Stimulated activated CD4-positive, alpha-beta T cell treated with anti-CD3 and anti-CD28 coated beads, Interleukin-15, amount 100 ng/mL, for 24 hours (primary cell): Measurements from ENCODE around the gene POLR1H.
A peak's percentile ranks its signal among the peaks of the same experiment; 100 is the strongest.

ENCODE experiments used
- DNase-seq: peaks from one replicate; pipeline ENCODE4 v3.0.0-alpha.2; 2020

The POLR1H gene

GRCh38 chr6:30062471-30063178 lies 1.6 kb downstream of the POLR1H start:
- DNase-seq, result no peak

GRCh38 chr6:30063315-30063714 lies 2.2 kb downstream of the POLR1H start:
- DNase-seq, result no peak

- no peak for DNase-seq
Observed at GRCh38 chr6:30066082-30066481, 5.0 kb downstream of the POLR1H start.

- peak; percentile 99 for DNase-seq
Observed at GRCh38 chr6:30066577-30067459, 5.8 kb downstream of the POLR1H start, which contains the start of gene PPP1R11. Gene PPP1R11, plus strand, starts transcription at chr6:30067198. Its CDS starts 213 bp downstream, at chr6:30067411.

- no peak for DNase-seq
Observed at GRCh38 chr6:30067460-30068139, 6.5 kb downstream of the POLR1H start.

GRCh38 chr6:30071081-30071818 lies 10.2 kb downstream of the POLR1H start:
- DNase-seq, result peak; percentile 18

- DNase-seq, result no peak
Observed at GRCh38 chr6:30071858-30072257, 10.8 kb downstream of the POLR1H start.

DNA sequence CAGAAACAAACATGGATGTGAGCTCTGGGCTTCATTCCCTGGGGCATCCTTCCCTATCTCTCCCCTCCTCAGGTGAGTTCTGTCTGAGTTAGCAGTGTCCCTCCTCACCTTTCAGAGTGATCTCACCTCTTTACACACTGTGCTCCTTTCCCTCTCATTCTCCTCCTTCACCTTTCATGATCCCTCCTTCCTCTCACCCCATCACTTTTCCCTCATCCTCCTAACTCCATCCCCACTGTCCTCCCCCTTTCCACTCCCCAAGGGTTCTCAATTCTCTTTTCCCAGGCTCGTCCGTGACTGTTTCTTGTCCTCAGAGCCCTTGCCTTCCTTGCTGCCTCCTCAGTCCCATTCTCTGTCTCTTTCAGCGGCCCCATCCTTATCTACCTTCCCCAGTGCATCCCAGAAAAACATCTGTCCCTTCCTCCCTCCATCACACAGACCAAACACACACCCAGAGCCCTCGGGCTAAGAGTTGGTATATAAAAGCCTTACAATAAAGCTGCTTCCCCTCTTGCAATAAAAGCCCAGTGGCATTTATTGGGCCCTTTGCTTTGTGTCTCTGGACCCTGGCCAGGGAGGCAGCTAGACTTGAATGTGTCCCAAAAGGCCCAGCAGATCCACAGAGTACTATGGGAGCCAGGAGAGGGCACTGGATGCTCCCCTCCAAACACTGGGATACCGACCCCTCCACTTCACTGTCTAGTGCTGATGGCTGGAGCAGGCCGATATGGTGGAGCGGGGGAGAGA lies 12.6 kb downstream of the POLR1H start:
- no peak for DNase-seq

DNA sequence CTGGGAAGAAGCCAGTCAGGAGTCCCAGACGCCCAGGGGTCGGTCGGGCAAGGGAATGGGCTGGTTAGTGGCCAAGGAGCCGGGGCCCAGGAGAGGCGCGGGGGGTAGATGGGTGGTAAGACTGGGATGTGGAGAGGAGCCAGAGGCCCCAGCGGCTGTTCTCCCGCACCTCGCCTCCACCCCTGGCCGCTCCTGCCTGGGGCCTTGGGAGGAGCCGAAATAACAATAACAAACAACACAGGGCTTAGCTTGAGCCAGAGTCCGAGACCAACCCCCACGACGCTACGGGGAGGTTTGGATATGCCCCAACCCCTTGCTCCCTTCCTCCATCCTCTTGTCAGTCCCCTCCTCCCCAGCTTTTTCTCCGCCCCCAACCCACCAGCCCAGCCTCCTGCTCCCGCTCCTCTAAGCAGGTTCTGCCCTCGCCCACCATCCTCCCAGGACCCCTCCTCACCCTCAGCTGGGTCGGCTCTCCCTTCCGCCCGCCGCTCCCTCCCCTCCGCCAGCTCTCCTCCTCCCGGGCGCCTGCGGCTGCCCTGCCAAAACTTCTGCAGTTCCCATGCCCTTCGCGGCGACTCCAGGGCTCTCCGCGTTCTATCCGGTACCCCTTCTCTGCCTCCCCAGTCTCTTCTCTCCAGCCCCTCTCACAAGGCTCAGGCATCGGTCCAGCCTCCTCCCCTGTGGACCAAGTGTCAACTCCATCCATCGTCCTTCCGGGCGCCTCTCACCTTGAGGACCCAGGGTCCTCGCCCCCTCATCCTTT lies 13.4 kb downstream of the POLR1H start:
- DNase-seq, result peak; percentile 14

- peak; percentile 25 for DNase-seq
Observed at GRCh38 chr6:30075094-30075789, 14.2 kb downstream of the POLR1H start, which contains the start of gene RNF39. Gene RNF39, minus strand, starts transcription at chr6:30075769. Its CDS starts 184 bp downstream, at chr6:30075585.

DNA sequence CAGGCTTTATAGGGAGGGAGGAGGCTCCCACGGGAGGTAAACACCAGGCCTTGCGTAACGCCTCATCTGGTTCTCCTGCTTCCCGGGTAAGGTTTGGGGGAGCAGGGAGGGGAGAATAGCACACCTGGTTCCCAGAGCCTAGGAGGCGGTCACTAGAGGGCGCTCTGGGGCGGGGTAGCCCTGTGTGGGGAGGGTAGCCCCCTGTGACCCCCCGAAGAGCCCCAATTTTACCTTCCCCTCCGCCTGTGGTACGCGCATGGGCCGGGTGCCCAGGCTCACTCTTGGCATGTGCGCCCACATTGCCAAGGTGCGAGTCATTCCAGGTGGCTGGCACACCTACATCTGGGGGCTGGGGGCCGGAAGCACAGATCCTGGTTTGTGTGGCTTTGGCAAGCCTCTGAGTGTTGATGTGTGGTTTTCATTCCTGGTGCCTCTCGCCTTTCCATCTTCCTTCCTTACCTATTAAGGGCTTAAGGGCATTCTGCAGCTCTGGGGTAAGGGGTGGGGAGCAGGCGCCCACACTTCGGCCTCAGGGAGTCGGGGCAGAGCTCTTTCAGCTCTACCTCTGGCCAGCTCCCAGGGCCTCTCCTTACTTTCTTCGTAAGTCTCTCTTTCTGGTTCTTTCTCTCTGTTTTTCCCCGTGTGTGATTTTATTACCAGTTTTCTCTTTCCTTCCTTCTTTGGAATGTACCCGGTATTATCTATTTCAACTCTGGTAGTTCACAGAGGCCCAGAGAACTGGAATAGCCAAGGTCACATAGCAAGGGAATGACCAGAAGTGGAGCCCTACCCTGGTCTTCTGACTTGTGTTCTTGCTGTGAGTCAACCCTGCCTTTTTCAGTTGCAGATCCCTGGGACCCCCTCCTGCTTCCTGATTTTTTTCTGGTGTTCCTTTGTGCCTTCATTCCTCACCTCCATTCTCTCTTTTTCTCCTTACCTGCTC lies 15.0 kb downstream of the POLR1H start:
- DNase-seq, result peak; percentile 31

- no peak for DNase-seq
Observed at GRCh38 chr6:30077218-30077617, 16.2 kb downstream of the POLR1H start.

GRCh38 chr6:30087876-30088275 lies 26.8 kb downstream of the POLR1H start:
- DNase-seq, result no peak

- DNase-seq, result no peak
Observed at GRCh38 chr6:30091577-30092381, 30.7 kb downstream of the POLR1H start.

GRCh38 chr6:30092852-30093543 lies 31.9 kb downstream of the POLR1H start:
- no peak for DNase-seq

DNA sequence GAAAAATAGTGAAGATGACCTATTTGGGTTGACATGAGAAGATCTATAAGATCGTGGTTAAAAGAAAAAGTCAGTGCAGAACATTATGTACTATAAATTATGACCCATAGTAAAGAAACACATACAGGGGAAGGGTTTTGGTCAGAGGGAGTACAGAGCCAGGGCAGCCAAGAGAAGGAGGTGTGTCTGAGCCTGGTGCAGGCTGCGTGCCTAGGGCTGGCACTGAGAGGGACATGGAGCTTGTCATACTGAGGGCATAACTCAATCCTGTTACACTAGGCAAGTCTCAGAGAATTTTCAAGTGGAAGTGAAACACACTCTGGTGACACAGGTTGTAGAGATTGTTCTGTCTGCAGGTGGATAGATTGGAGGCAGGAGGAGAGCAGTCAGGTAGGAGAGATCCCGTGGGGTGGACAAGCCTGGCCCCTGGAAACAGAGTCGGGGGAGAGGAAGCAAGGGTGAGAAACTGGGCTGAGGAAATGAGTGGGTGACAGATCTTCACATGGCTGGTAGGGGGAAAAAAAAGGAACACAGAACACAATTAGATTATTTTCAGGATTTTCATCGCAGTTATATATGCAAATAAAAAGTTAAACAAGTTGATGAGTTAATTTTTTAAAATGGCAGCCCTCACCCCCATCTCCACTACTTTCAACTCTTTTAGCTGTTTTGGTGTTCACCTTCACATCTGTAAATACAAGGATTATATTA lies 33.0 kb downstream of the POLR1H start:
- DNase-seq, result no peak

- DNase-seq, result no peak
Observed at GRCh38 chr6:30096829-30097228, 35.8 kb downstream of the POLR1H start.
